CD14-positive monocyte (primary cell): Measurements from ENCODE around the gene TSPAN15. TPM values are rescaled to one million over a fixed set of nuclear protein-coding genes. Genes with fewer than 3 reads are reported as not detected.

Experiments used
- DNase-seq, 3 donors: peaks; one replicate each; pipeline ENCODE4 v3.0.0-alpha.2; 2011 to 2022
- H2AFZ ChIP-seq: 2 replicates; pipeline ENCODE4 v1.6.0; 2012; ENCODE audit warnings: mild to moderate bottlenecking, low read depth, low read length, inconsistent platforms; ENCODE audit not compliant: insufficient read depth, poor library complexity, severe bottlenecking
- H3K27ac ChIP-seq, 2 donors: 1 replicate in 1 of 2; 2 replicates in 1 of 2; pipeline ENCODE4 v1.5.1; 2012 to 2013; ENCODE audit warnings: low read length in 2 of 2, control low read depth in 1 of 2, inconsistent platforms in 1 of 2, low read depth in 1 of 2, mild to moderate bottlenecking in 1 of 2
- H3K27me3 ChIP-seq, 2 donors: one replicate each; pipeline versions ENCODE4 v1.6.0 to v1.6.1; 2011 to 2013; ENCODE audit warnings: low read length in 2 of 2; ENCODE audit not compliant: control insufficient read depth in 2 of 2, insufficient read depth in 2 of 2
- H3K36me3 ChIP-seq, 2 donors: replicated peaks in 1 of 2; 1 replicate in 1 of 2; 2 replicates in 1 of 2; pipeline versions ENCODE4 v1.5.1 to v1.6.1; 2012 to 2013; ENCODE audit warnings: low read length in 2 of 2, control low read depth in 1 of 2, inconsistent platforms in 1 of 2, mild to moderate bottlenecking in 1 of 2; ENCODE audit not compliant: insufficient read depth in 2 of 2, control insufficient read depth in 1 of 2
- H3K4me1 ChIP-seq, 2 donors: 1 replicate in 1 of 2; 2 replicates in 1 of 2; pipeline versions ENCODE4 v1.5.1 to v1.6.1; 2012 to 2013; ENCODE audit warnings: low read length in 2 of 2, control low read depth in 1 of 2, inconsistent platforms in 1 of 2, mild to moderate bottlenecking in 1 of 2, moderate library complexity in 1 of 2; ENCODE audit not compliant: insufficient read depth in 2 of 2, control insufficient read depth in 1 of 2
- H3K4me2 ChIP-seq: replicated peaks from 2 replicates; pipeline ENCODE3; 2012; ENCODE audit warnings: low read length, moderate library complexity, mild to moderate bottlenecking; ENCODE audit not compliant: poor library complexity, severe bottlenecking; ENCODE audit errors: extremely low read depth
- H3K4me3 ChIP-seq, 3 experiments: fragments of 200-600 bp in 1 of 3; sonication (generic) in 1 of 3; replicated peaks in 1 of 3; 1 replicate in 2 of 3; 2 replicates in 1 of 3; pipeline ENCODE4 v1.5.1; 2011 to 2013; ENCODE audit warnings: low read length in 3 of 3, mild to moderate bottlenecking in 3 of 3, control low read depth in 2 of 3, low read depth in 2 of 3, inconsistent platforms in 1 of 3, moderate library complexity in 1 of 3
- H3K79me2 ChIP-seq: 2 replicates; pipeline ENCODE4 v1.6.0; 2012; ENCODE audit warnings: mild to moderate bottlenecking, control low read depth, inconsistent platforms, low read length, moderate library complexity; ENCODE audit not compliant: insufficient read depth
- H3K9ac ChIP-seq: 2 replicates; pipeline ENCODE4 v1.6.0; 2017; ENCODE audit warnings: low read length, mild to moderate bottlenecking; ENCODE audit not compliant: insufficient read depth, poor library complexity, severe bottlenecking
- H3K9me3 ChIP-seq, 2 donors: replicated peaks in 1 of 2; 1 replicate in 1 of 2; 2 replicates in 1 of 2; pipeline versions ENCODE4 v1.5.1 to v1.6.1; 2012 to 2013; ENCODE audit warnings: low read length in 2 of 2, control low read depth in 1 of 2; ENCODE audit not compliant: control insufficient read depth in 1 of 2, insufficient read depth in 1 of 2
- H4K20me1 ChIP-seq: 2 replicates; pipeline ENCODE4 v1.6.0; 2012; ENCODE audit warnings: mild to moderate bottlenecking, low read length, control low read depth, moderate library complexity; ENCODE audit not compliant: insufficient read depth
- H3K27ac Mint-ChIP-seq, 7 donors: one replicate each; pipeline ENCODE4 v1.8.0; 2020; ENCODE audit warnings: mild to moderate bottlenecking in 7 of 7, mixed read lengths in 7 of 7, moderate library complexity in 6 of 7, inconsistent platforms in 2 of 7
- H3K27me3 Mint-ChIP-seq, 3 donors: one replicate each; pipeline ENCODE4 v1.8.0; 2021 to 2022; ENCODE audit warnings: low read depth in 3 of 3, mild to moderate bottlenecking in 3 of 3, mixed read lengths in 3 of 3, moderate library complexity in 3 of 3, inconsistent platforms in 1 of 3
- H3K36me3 Mint-ChIP-seq, 2 donors: one replicate each; pipeline ENCODE4 v1.8.0; 2020; ENCODE audit warnings: mixed read lengths in 2 of 2, inconsistent platforms in 1 of 2, mild to moderate bottlenecking in 1 of 2
- H3K4me1 Mint-ChIP-seq: one replicate; pipeline ENCODE4 v1.8.0; 2020; ENCODE audit warnings: mild to moderate bottlenecking, mixed read lengths
- H3K4me3 Mint-ChIP-seq, 2 donors: one replicate each; pipeline ENCODE4 v1.8.0; 2020; ENCODE audit warnings: mild to moderate bottlenecking in 2 of 2, mixed read lengths in 2 of 2, moderate library complexity in 1 of 2
- H3K9me3 Mint-ChIP-seq, 7 donors: one replicate each; pipeline ENCODE4 v1.8.0; 2020 to 2022; ENCODE audit warnings: mixed read lengths in 7 of 7, mild to moderate bottlenecking in 6 of 7, moderate library complexity in 6 of 7, inconsistent platforms in 2 of 7
- CTCF ChIP-seq: fragments of 200-600 bp; IDR thresholded peaks from one replicate; pipeline ENCODE4 v1.8.0; 2022; ENCODE audit warnings: antibody characterized with exemption, mild to moderate bottlenecking
- WGBS: methylation state at CpG from one replicate; pipeline ENCODE4 v1.1.5; 2013; ENCODE audit warnings: missing lambda C conversion rate; ENCODE audit not compliant: insufficient coverage; 5-methylcytosine and 5-hydroxymethylcytosine counted together
- intact Hi-C, 2 donors: fragments of 100-400 bp; cut with micrococcal nuclease; formaldehyde crosslinking; loops; one replicate each; pipeline versions ENCODE4 v1.15.0 to v1.15.1; 2023
- polyA plus RNA-seq, 3 donors: library from polyadenylated mRNA; depleted of rRNA in 1 of 3; unstranded in 2 of 3; stranded (reverse) in 1 of 3; fragments of 300-500 nt in 2 of 3; fragments of >200 nt in 1 of 3; fragmentation: Illumina TruSeq in 2 of 3; gene quantifications; 1 replicate in 2 of 3; 2 replicates in 1 of 3; pipeline ENCODE4 v1.2.3, GENCODE V29; 2012 to 2021

Gene TSPAN15
- polyA plus RNA-seq, 3 donors = 0.22 to 0.39 TPM; not detected in 1

DNA sequence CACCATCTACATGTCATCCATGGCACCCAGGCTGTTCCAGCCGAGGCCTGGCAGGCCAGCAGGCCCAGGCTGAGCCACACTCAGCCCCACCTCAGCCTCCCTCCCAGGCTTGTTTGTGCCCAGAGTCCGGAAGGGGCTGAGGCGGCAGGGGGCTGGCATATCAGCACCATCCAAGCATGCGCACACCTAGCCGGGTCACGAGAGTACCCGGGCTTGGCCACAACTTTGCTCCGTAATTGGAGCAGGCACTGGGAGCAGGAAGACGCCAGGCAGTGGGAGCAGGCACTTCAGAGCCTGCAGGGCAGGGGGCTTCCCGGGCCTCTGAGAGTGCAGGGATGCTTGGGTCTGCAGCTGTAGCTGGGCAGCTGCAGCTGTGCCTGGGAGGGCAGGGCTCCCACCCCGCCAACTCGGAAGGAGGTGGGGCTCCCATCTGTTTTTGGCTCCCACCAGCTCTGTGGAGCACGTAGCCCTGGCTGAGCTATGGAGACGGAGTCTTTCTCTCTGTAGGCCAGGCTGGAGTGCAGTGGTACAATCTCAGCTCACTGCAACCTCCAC lies 15.2 kb upstream of the TSPAN15 start:
- no peaks in the 10 kb centered on the region for H3K27me3 ChIP-seq
- TF ChIP-seq CTCF = no peak
- no peak overlapping the region for H3K27ac Mint-ChIP-seq
- no peak overlapping the region for H3K27ac ChIP-seq
- H3K27me3 Mint-ChIP-seq = peaks cover 0 to 9% (median 6%) of the 10 kb centered on the region in 3 donors
- no peaks in the 10 kb centered on the region for H3K79me2 ChIP-seq
- H3K4me2 ChIP-seq = no peak overlapping the region
- peaks cover 24% of the 10 kb centered on the region for H3K4me1 Mint-ChIP-seq
- H3K9me3 Mint-ChIP-seq = peaks cover 0 to 5% (median 3%) of the 10 kb centered on the region in 7 donors
- H3K9ac ChIP-seq = no peak overlapping the region
- H3K9me3 ChIP-seq = peaks cover 0 to 3% of the 10 kb centered on the region in 2 donors
- no peaks in the 10 kb centered on the region for H4K20me1 ChIP-seq
- no peaks in the 10 kb centered on the region for H3K36me3 Mint-ChIP-seq
- no peak overlapping the region for H3K4me3 Mint-ChIP-seq
- WGBS = 98% methylated on average over 14 of the region's 14 CpGs
- H3K4me1 ChIP-seq = peaks cover 26 to 28% of the 10 kb centered on the region in 2 donors
- intact Hi-C loops = no loop called here
- DNase-seq = no peak
- no peaks in the 10 kb centered on the region for H3K36me3 ChIP-seq
- H3K4me3 ChIP-seq = no peak overlapping the region
- no peak overlapping the region for H2AFZ ChIP-seq

DNA sequence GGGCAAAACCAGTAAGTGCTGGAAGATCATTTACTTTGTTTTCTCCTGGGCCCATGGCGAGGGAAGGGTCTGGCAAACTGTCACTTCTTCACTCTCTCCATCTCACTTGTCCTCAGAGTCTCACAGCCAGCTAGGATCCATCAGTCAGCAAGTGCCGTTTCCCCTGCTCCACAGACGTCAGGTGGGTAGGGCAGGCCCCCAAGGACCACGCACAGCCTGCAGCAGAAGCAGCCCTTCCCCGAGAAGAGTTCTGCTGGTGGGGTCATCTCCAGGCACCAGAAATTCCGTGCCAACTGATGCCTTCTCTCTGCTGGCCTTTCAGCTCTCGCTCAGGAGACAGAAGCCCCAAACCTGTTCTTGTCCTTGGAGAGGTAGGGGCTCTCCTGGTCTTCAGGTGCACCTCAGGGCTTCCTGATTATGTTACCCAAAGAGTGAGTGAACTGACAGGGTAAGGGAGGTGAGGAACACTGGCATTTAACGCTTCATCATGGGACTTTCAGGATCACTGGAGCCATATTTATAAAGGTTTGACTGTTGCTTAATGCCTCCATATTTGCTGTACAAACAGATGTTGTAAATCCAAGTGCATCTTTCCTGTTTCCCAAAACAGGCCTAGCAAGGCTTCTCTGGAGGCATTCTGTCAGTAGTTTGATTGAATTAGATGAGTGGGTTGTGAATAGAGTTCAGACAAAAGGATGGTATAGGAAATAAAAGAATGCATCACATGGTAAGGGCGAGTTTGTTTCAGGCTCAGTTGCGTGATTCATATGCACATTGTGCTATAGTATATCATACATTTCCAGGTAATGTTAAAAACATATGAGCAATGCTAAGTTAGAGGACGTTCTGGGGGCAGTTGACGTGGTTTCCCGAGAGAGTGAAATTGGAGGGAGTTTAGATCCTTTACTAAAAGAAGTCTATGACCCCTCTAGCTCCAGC lies 13.7 kb upstream of the TSPAN15 start:
- Histone ChIP-seq H3K4me3 (no peak overlapping the region), H3K79me2 (no peaks in the 10 kb centered on the region), H3K4me1 (peaks cover 26 to 28% of the 10 kb centered on the region in 2 donors), H4K20me1 (no peaks in the 10 kb centered on the region), H3K36me3 (no peaks in the 10 kb centered on the region), H3K27ac (no peak overlapping the region), H3K27me3 (no peaks in the 10 kb centered on the region), H2AFZ (no peak overlapping the region), H3K4me2 (no peak overlapping the region), H3K9me3 (peaks cover 0 to 3% of the 10 kb centered on the region in 2 donors), H3K9ac (no peak overlapping the region)
- no peak for DNase-seq
- H3K4me3 Mint-ChIP-seq = no peak overlapping the region
- no peak for TF ChIP-seq CTCF
- 85% methylated on average over 8 of the region's 13 CpGs for WGBS
- peaks cover 0 to 9% (median 6%) of the 10 kb centered on the region in 3 donors for H3K27me3 Mint-ChIP-seq
- peaks cover 0 to 5% (median 3%) of the 10 kb centered on the region in 7 donors for H3K9me3 Mint-ChIP-seq
- H3K27ac Mint-ChIP-seq = no peak overlapping the region
- intact Hi-C loops = no loop called here
- H3K4me1 Mint-ChIP-seq = peaks cover 24% of the 10 kb centered on the region
- no peaks in the 10 kb centered on the region for H3K36me3 Mint-ChIP-seq
